Measurements from ENCODE around the gene NOX3. TPM values are rescaled to one million over a fixed set of nuclear protein-coding genes. Genes with fewer than 3 reads are reported as not detected.

NOX3 gene
- total RNA-seq, 1 experiment from 2014 or later, result not detected

- Histone ChIP-seq H4K91ac (ENCODE audit: insufficient read length, low read depth, low read length) (no peak overlapping the region), H3T11ph (ENCODE audit: low read length) (no peak overlapping the region), H4K20me1 (ENCODE audit: control insufficient read depth, insufficient read depth, insufficient read length) (no peaks in the 10 kb centered on the region), H2BK5ac (ENCODE audit: insufficient read length, low read length) (no peak overlapping the region), H3K9ac (ENCODE audit: extremely low read depth, insufficient read length, low read length) (no peak overlapping the region), H3K23me2 (ENCODE audit: insufficient read length, low read depth, low read length, poor library complexity, severe bottlenecking) (no peaks in the 10 kb centered on the region), H3K56ac (ENCODE audit: insufficient read length, low read depth, low read length) (no peak overlapping the region), H3K23ac (ENCODE audit: insufficient read length, low read depth, low read length) (no peak overlapping the region), H3K4ac (ENCODE audit: low read depth, low read length) (no peak overlapping the region), H2AFZ (ENCODE audit: low read length) (no peak overlapping the region), H3K9me3 (ENCODE audit: control insufficient read depth, low read depth, low read length) (no peaks in the 10 kb centered on the region), H4K8ac (replicated peaks; ENCODE audit: insufficient read length, low read depth, low read length) (no peak overlapping the region), H4K5ac (ENCODE audit: insufficient read length, low read depth, low read length) (no peak overlapping the region), H3K79me1 (ENCODE audit: insufficient read depth, low read depth, low read length, poor library complexity, severe bottlenecking) (no peaks in the 10 kb centered on the region), H3K79me2 (ENCODE audit: insufficient read depth, low read length) (no peaks in the 10 kb centered on the region), H3K27ac (ENCODE audit: insufficient read length, low read depth, low read length) (no peak overlapping the region), H3K18ac (ENCODE audit: insufficient read length, low read depth, low read length) (no peak overlapping the region), H2BK12ac (ENCODE audit: insufficient read length, low read depth, low read length) (no peak overlapping the region), H3K27me3 (ENCODE audit: insufficient read depth, low read length) (no peaks in the 10 kb centered on the region), H3K4me1 (ENCODE audit: insufficient read depth, low read length) (no peaks in the 10 kb centered on the region), H2BK20ac (ENCODE audit: low read depth, low read length, poor library complexity, severe bottlenecking) (no peak overlapping the region), H3K14ac (ENCODE audit: insufficient read depth, low read length) (no peak overlapping the region), H2AK5ac (ENCODE audit: insufficient read length, low read length) (no peak overlapping the region), H3K4me2 (ENCODE audit: insufficient read depth, insufficient read length, low read length) (no peak overlapping the region), H2BK120ac (ENCODE audit: low read depth, low read length, poor library complexity, severe bottlenecking) (no peak overlapping the region), H2BK15ac (ENCODE audit: low read depth, low read length) (no peak overlapping the region)
- TF ChIP-seq, protein P1, sequence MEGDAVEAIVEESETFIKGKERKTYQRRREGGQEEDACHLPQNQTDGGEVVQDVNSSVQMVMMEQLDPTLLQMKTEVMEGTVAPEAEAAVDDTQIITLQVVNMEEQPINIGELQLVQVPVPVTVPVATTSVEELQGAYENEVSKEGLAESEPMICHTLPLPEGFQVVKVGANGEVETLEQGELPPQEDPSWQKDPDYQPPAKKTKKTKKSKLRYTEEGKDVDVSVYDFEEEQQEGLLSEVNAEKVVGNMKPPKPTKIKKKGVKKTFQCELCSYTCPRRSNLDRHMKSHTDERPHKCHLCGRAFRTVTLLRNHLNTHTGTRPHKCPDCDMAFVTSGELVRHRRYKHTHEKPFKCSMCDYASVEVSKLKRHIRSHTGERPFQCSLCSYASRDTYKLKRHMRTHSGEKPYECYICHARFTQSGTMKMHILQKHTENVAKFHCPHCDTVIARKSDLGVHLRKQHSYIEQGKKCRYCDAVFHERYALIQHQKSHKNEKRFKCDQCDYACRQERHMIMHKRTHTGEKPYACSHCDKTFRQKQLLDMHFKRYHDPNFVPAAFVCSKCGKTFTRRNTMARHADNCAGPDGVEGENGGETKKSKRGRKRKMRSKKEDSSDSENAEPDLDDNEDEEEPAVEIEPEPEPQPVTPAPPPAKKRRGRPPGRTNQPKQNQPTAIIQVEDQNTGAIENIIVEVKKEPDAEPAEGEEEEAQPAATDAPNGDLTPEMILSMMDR (conservative IDR thresholded peaks at IDR 0.05), result no peak
- H3K27me3 Mint-ChIP-seq (ENCODE audit: low read depth), result no peaks in the 10 kb centered on the region
- no peaks in the 10 kb centered on the region for H3K9me3 Mint-ChIP-seq
- DNase-seq, result no peak
- H3K4me1 Mint-ChIP-seq, result peaks cover 0 to 2% of the 10 kb centered on the region in 2 experiments; a peak in 1 of 4 replicates
- WGBS (ENCODE audit: extremely low coverage, insufficient read length, low lambda C conversion rate), result no CpG with 5 or more reads among the region's 5 CpGs
- H3K36me3 Mint-ChIP-seq (ENCODE audit: insufficient read depth in 1 of 3, low read depth in 3 of 3), result no peaks in the 10 kb centered on the region
- no peak overlapping the region for H3K4me3 Mint-ChIP-seq
- H3K27ac Mint-ChIP-seq, result no peak overlapping the region
These were observed 13.1 kb downstream of the NOX3 start for GRCh38 chr6:155442562-155442961.
